ENCODE results near the gene HOXA2.
A peak's percentile ranks its signal among the peaks of the same experiment; 100 is the strongest.

HOXA2 gene

GRCh38 chr7:27124902-27125689 lies 22.6 kb upstream of the HOXA2 start:
- DNase-seq, result no peak

DNA sequence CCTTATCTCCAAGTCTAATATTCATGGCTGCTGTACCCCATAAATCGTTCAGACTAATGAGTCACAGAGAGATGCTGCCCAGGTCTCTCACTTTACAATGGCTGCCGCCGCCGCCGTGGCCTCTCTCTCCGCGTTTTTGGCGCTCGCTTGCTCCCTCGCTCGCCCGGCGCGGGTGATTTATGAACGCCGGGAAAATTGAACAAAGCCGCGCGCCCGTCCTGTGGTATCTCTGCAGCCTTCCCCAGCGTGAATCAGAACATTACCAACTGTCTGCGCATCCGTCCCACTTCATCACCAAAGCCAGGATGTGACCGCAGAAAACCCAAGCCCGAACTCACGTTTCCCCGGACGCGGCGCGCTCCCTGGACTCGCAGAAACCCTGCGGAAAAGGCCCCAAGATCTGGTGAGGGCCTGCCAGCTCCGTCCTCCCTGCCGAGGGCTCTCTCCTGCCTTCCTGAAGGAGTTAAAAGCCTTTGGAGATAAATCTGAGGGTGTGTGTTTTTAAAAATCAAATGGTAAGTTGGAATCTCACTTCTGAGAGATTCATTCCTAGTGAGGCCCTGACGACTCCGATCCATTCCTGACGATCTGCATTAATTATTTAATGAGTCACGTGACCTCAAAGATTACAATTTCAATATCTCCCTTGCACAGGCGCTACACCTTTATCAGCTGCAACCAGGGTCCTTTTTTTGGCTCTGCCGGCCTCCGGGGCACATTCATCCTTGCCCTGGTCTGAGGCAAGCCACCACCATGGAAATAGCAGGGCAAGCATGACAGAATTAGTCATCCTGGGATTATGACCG lies 21.8 kb upstream of the HOXA2 start:
- DNase-seq, result no peak

GRCh38 chr7:27123477-27124053 lies 21.1 kb upstream of the HOXA2 start:
- no peak for DNase-seq

DNA sequence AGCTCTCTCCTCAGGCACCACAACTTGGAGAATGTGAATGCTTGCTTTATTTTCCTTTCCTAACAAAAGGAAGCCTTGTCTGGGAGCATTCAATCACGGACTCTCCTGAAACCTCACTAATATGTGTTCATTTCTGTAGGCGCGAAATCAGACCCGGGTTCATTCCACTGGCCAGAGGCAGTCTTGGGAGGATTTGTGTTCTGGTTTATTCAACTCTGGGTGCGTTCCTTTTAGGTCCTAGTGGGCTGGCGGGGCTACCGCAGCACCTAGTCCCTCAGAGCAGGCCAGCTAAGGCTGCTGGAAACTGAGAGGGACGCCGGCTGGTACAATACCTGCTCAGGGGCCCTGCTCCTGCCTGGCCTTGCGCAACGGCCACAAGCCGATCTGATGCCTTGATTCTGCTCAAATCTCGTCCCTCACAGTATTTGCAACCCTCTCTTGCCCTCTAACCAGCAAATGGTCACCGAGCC lies 20.6 kb upstream of the HOXA2 start:
- no peak for DNase-seq

GRCh38 chr7:27122077-27122910 lies 19.8 kb upstream of the HOXA2 start:
- no peak for DNase-seq

GRCh38 chr7:27121684-27122076 lies 19.2 kb upstream of the HOXA2 start:
- no peak for DNase-seq

DNA sequence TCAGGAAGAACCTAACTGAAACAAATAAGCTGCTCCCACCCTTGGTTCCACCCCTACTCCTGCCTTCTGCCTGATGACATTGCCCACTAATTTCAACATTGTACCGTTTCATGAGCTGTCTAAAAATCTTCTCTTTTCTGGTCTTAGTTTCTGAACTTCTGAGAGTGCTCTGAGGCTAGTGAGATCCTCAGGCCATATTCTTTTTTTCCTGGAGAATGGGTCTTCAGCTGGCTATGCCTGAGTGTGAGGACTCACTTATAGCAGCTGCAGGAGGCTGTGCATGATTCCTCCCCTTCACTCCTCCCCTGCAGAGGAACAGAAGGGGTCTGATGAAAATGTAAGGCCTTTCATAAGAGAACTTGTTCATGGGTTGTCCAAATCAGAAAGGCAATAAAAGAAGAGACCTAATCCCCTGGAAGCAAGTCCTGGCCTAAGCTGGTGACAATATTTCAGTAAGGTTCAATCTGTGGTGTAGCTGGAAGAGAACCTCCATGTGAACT lies 17.0 kb upstream of the HOXA2 start:
- no peak for DNase-seq

GRCh38 chr7:27118580-27118979 lies 16.1 kb upstream of the HOXA2 start:
- DNase-seq, result no peak

DNA sequence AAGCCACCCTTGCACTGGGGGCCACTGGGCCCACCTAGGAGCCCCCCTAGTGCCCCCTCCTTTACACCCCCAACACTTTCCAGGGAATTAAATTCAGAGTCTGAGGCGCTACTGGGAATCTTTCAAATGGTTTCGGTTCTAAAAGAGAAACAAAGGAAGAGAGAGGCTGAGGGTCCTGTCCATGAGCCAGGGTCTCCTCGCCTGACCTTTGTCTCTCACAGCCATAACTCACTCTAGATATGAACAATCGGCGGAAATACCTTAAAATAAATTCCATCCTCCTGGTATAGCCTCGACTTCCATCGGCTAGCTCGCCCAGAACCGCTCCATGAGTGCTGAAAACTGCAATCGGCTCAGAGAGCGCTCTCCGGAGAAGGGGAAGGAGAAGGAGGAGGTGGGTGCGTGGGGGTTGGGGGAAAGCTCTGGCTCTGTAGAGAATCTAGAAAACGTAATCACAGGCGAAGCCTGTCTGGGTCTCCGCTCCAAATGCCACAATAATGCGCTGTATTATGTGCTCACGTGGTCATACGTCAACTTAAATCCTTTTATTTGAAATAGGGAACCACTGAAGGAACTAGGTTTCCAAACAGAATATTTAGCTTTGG lies 15.5 kb upstream of the HOXA2 start:
- DNase-seq, result no peak

DNA sequence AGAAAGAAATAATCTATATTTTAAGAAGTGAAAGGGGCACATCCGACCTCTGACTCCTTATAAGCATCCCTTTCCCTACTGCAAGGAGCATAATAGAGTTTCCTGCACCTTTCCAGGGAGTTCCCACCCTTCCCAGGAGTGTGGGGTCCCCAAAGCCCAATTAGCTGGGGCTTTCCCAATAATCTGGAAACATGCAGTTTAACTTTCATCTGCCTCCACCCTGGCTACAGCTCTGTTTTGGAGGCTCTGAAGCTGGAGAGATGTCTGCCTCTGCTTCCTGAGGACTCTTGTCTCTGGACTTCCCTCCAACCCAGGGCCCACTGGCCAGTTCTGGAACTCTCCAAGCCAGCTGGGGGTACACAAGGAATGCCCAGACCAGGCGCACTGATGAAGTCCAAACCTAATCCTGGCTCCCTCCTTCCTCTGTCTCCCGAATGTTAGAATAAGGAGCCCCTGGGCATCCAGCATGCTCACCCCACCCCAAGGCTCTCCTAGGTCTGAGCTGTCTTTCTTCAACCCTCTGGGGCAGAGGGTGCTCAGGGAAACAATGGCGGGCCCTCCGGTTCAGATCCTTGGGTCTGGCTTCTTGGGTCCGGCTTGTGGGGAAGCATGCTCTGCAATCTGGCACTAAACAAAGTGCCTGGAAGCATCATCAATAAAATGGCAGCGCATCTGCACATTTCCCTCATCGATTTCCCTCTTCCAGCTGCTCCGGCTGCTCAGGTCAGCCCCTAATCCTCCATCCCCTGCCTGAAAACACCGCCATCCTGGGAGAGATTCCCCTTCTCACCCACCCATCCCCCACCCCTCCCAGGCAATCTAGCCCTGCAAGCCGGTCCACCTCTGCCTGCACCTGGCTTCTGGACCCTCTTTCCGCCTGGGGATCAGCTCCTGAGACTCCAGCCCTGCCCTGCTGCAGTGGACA lies 14.7 kb upstream of the HOXA2 start:
- DNase-seq, result no peak

DNA sequence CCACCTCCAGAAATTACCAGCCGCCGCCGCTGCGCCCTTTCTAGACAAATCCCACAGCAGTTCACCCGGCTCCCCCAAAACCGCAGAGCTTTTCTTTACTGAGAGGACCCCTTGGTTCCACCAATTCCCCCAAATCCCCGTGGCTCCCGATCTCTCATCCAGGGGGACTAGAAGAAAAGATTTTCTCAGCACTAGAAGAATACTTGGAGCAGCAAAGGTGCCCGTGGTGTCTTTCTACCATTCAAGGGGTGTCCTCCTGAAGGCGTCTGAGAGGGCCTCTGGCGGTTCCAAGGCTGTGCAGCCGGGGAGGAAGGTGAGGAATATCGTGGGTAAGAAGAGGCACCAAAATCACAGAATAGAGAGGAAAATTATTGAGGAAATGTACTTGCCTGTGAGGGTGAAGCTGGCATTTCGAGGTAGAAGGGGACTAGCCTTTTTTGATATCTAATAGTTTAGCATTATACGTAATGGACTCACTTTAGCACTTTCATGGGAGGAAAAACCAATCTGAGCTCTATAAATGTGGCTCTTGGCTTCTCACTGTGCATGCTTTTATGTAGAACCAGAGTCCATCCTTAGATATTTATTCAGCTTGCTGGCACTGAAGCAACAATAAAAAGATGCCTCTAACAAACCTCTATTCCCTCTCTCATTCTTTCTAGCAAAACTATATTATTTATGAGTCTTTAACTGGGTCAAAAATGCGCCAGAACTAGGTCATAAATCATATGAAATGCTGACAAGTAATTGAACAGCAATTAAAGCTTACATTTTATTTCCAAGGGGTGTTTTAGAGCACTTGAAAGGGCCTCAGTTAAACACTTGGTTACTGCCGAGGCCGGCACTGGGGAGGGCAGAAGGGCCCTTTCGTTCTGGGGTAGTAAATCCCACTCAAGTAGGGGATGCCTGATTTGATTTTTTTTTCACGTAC lies 13.8 kb upstream of the HOXA2 start:
- no peak for DNase-seq

- no peak for DNase-seq
Observed at GRCh38 chr7:27115221-27116026, 12.9 kb upstream of the HOXA2 start.

- DNase-seq, result no peak
Observed at GRCh38 chr7:27114881-27115220, 12.4 kb upstream of the HOXA2 start.

- DNase-seq, result peak; percentile 15
Observed at GRCh38 chr7:27113991-27114769, 11.7 kb upstream of the HOXA2 start.

DNA sequence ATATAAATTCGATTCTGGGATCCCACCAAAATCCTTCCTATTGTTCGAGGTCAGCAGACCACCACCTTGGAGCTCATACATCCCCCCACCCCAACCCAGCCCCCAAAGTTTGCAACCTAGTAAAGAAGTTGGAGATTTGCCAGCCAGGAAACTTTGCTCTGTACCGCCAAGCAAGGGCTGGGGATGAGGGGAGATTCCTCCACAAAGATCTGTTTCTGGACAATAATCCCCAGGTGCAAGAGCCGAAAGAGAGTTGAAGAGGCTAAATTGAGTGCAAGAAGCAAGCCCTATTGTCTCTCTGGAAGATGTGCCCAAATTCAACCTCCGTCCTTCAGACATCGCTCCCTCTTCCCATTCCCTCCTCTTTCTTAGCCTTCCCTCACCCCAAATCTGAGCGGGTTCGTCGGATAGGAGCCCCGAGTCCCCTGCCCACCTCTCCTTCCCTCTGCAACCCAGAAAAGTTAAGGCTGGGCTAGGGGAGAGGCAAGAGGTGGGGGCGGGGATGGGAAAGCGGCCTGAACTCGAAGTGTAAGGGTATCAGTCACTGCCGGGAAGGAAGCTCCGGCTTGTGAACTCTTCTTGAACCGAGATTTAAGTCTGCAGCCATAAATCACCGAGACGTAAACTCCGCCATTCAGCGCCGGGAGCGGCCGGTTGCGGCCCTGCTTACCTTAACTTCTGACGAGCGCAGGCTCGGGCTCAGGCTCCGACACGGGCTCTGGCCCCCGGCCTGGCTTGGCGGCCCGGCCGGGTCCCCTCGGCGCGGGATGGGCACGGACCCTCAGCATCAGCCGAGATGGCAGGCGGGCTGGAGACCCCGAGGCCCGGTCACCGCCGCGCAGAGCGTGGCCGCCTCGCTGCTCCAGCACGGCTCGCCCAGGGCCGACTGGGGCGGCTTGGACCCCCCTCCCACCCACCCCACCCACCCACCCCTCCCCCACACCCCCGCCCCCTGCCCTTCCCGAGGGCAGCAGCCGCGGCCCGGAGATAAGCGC lies 10.8 kb upstream of the HOXA2 start:
- DNase-seq, result no peak

GRCh38 chr7:27112361-27112760 lies 9.9 kb upstream of the HOXA2 start:
- no peak for DNase-seq

GRCh38 chr7:27111751-27112277 lies 9.3 kb upstream of the HOXA2 start:
- DNase-seq, result no peak
